H1 (cell line): Measurements from ENCODE around the gene ABI1. TPM values are rescaled to one million over a fixed set of nuclear protein-coding genes. Genes with fewer than 3 reads are reported as not detected.

ENCODE experiments used
- CBX8 ChIP-seq: fragments of 300-800, 300-1000 bp; sonication (generic); IDR thresholded peaks from 2 replicates; pipeline ENCODE4 v1.7.1; 2016; ENCODE audit warnings: low read depth, low read length, borderline replicate concordance
- CHD2 ChIP-seq: IDR thresholded peaks from 2 replicates; pipeline ENCODE4 v1.6.1; 2012; ENCODE audit warnings: low read length, improper control_type of control experiment
- CREB1 ChIP-seq: IDR thresholded peaks from 2 replicates; pipeline ENCODE4 v1.6.1; 2012; ENCODE audit warnings: inconsistent platforms
- EP300 ChIP-seq, 2 experiments: IDR thresholded peaks; 1 replicate in 1 of 2; 2 replicates in 1 of 2; pipeline ENCODE4 v1.6.1; 2011 to 2012; ENCODE audit warnings: low read depth in 2 of 2, low read length in 2 of 2, mild to moderate bottlenecking in 2 of 2, borderline replicate concordance in 1 of 2, inconsistent platforms in 1 of 2, moderate library complexity in 1 of 2
- NANOG ChIP-seq: IDR thresholded peaks from 2 replicates; pipeline ENCODE4 v1.6.1; 2011; ENCODE audit warnings: low read length, low read depth, mild to moderate bottlenecking, inconsistent platforms; ENCODE audit not compliant: insufficient read depth, poor library complexity, severe bottlenecking
- NRF1 ChIP-seq: IDR thresholded peaks from 2 replicates; pipeline ENCODE4 v1.6.1; 2011; ENCODE audit warnings: mild to moderate bottlenecking, low read depth, low read length, improper control_type of control experiment
- RAD21 ChIP-seq, 2 experiments: IDR thresholded peaks in 1 of 2; conservative IDR thresholded peaks in 1 of 2; 2 replicates each; pipeline ENCODE4 v1.6.1; 2011; ENCODE audit warnings: low read depth in 2 of 2, low read length in 2 of 2, improper control_type of control experiment in 1 of 2, inconsistent platforms in 1 of 2, mild to moderate bottlenecking in 1 of 2, moderate library complexity in 1 of 2
- polyA plus RNA-seq, 7 experiments: library from polyadenylated mRNA; depleted of rRNA in 3 of 7; stranded (reverse) in 5 of 7; unstranded in 2 of 7; fragments of >200 nt in 5 of 7; fragments of 200-250 nt in 2 of 7; gene quantifications; 1 replicate in 5 of 7; 2 replicates in 1 of 7; 4 replicates in 1 of 7; pipeline versions ENCODE4 v1.2.1 to v1.2.3, GENCODE V29; 2011 to 2013; ENCODE audit warnings: missing spikeins in 2 of 7, mixed read lengths in 2 of 7
- total RNA-seq: library from RNA; stranded (reverse); fragmentation: NEBNext Ultra II Directional; extraction: Animal tissue kit (Norgen Biotek cat#: 25700); gene quantifications from 2 replicates; pipeline ENCODE4 v1.2.1, GENCODE V29; 2021
- TF ChIP-seq, protein P1 (sequence below): fragments of 300-600 bp; sonication (generic); IDR thresholded peaks from 2 replicates; pipeline ENCODE4 v1.7.1; 2012; ENCODE audit warnings: low read length, moderate library complexity, mild to moderate bottlenecking, inconsistent platforms; ENCODE audit not compliant: insufficient replicate concordance
- TF ChIP-seq, protein P2 (sequence below): IDR thresholded peaks from 2 replicates; pipeline ENCODE4 v1.6.1; 2012; ENCODE audit warnings: low read length, inconsistent platforms

ABI1 gene
- total and polyA plus RNA-seq, 2 of the 8 experiments (the other 6 are each of a cell fraction or from before 2014, with no cell fraction given): 35.4 to 37.0 TPM

DNA sequence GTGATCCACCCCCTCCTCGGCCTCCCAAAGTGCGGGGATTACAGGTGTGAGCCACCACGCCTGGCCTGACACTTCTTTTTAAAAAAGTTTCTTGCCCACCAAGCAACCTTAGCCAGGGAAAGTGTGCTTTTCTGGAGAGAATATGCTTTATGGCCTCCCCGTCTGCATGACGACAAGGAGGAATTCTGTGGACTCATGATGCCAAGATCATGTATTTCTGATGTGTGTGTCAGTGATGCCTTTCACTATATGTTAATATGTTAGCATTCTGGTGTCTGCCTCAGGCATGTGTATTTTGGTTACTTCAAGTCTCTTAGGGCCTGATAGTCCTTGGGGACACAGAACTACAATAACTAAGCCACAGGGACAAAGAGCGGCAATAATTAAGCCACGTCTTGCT lies 161.1 kb downstream of the ABI1 start (continued):
- TF ChIP-seq, protein P1, sequence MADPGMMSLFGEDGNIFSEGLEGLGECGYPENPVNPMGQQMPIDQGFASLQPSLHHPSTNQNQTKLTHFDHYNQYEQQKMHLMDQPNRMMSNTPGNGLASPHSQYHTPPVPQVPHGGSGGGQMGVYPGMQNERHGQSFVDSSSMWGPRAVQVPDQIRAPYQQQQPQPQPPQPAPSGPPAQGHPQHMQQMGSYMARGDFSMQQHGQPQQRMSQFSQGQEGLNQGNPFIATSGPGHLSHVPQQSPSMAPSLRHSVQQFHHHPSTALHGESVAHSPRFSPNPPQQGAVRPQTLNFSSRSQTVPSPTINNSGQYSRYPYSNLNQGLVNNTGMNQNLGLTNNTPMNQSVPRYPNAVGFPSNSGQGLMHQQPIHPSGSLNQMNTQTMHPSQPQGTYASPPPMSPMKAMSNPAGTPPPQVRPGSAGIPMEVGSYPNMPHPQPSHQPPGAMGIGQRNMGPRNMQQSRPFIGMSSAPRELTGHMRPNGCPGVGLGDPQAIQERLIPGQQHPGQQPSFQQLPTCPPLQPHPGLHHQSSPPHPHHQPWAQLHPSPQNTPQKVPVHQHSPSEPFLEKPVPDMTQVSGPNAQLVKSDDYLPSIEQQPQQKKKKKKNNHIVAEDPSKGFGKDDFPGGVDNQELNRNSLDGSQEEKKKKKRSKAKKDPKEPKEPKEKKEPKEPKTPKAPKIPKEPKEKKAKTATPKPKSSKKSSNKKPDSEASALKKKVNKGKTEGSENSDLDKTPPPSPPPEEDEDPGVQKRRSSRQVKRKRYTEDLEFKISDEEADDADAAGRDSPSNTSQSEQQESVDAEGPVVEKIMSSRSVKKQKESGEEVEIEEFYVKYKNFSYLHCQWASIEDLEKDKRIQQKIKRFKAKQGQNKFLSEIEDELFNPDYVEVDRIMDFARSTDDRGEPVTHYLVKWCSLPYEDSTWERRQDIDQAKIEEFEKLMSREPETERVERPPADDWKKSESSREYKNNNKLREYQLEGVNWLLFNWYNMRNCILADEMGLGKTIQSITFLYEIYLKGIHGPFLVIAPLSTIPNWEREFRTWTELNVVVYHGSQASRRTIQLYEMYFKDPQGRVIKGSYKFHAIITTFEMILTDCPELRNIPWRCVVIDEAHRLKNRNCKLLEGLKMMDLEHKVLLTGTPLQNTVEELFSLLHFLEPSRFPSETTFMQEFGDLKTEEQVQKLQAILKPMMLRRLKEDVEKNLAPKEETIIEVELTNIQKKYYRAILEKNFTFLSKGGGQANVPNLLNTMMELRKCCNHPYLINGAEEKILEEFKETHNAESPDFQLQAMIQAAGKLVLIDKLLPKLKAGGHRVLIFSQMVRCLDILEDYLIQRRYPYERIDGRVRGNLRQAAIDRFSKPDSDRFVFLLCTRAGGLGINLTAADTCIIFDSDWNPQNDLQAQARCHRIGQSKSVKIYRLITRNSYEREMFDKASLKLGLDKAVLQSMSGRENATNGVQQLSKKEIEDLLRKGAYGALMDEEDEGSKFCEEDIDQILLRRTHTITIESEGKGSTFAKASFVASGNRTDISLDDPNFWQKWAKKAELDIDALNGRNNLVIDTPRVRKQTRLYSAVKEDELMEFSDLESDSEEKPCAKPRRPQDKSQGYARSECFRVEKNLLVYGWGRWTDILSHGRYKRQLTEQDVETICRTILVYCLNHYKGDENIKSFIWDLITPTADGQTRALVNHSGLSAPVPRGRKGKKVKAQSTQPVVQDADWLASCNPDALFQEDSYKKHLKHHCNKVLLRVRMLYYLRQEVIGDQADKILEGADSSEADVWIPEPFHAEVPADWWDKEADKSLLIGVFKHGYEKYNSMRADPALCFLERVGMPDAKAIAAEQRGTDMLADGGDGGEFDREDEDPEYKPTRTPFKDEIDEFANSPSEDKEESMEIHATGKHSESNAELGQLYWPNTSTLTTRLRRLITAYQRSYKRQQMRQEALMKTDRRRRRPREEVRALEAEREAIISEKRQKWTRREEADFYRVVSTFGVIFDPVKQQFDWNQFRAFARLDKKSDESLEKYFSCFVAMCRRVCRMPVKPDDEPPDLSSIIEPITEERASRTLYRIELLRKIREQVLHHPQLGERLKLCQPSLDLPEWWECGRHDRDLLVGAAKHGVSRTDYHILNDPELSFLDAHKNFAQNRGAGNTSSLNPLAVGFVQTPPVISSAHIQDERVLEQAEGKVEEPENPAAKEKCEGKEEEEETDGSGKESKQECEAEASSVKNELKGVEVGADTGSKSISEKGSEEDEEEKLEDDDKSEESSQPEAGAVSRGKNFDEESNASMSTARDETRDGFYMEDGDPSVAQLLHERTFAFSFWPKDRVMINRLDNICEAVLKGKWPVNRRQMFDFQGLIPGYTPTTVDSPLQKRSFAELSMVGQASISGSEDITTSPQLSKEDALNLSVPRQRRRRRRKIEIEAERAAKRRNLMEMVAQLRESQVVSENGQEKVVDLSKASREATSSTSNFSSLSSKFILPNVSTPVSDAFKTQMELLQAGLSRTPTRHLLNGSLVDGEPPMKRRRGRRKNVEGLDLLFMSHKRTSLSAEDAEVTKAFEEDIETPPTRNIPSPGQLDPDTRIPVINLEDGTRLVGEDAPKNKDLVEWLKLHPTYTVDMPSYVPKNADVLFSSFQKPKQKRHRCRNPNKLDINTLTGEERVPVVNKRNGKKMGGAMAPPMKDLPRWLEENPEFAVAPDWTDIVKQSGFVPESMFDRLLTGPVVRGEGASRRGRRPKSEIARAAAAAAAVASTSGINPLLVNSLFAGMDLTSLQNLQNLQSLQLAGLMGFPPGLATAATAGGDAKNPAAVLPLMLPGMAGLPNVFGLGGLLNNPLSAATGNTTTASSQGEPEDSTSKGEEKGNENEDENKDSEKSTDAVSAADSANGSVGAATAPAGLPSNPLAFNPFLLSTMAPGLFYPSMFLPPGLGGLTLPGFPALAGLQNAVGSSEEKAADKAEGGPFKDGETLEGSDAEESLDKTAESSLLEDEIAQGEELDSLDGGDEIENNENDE: no peak
- TF ChIP-seq EP300 (IDR thresholded peaks at IDR 0.05; ENCODE audit: borderline replicate concordance in 1 of 2, low read depth in 2 of 2, low read length in 2 of 2) (no peak), RAD21 (IDR thresholded peaks at IDR 0.05 in 1 of 2, conservative IDR thresholded peaks at IDR 0.05 in 1 of 2; ENCODE audit: low read depth in 2 of 2, low read length in 2 of 2) (no peak), CBX8 (no peak), CREB1 (no peak), CHD2 (no peak), NRF1 (no peak), NANOG (no peak)
- TF ChIP-seq, protein P2, sequence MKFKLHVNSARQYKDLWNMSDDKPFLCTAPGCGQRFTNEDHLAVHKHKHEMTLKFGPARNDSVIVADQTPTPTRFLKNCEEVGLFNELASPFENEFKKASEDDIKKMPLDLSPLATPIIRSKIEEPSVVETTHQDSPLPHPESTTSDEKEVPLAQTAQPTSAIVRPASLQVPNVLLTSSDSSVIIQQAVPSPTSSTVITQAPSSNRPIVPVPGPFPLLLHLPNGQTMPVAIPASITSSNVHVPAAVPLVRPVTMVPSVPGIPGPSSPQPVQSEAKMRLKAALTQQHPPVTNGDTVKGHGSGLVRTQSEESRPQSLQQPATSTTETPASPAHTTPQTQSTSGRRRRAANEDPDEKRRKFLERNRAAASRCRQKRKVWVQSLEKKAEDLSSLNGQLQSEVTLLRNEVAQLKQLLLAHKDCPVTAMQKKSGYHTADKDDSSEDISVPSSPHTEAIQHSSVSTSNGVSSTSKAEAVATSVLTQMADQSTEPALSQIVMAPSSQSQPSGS: no peak
- TF ChIP-seq, all 59 proteins: peak for 0
